Upper lobe of left lung (tissue), 4 donors: Measurements from ENCODE around the gene UBXN4.

Experiments
- POLR2A ChIP-seq, 4 donors: fragments of 450-650 bp; IDR thresholded peaks; one replicate each; pipeline ENCODE4 v1.5.1; 2016 to 2017; ENCODE audit warnings: antibody characterized with exemption in 4 of 4, mild to moderate bottlenecking in 2 of 4
- POLR2AphosphoS5 ChIP-seq, 2 donors: sonication (generic); formaldehyde crosslinking; IDR thresholded peaks; one replicate each; pipeline ENCODE4 v1.5.1; 2017; ENCODE audit warnings: antibody characterized with exemption in 2 of 2
- TF ChIP-seq, protein P1 (sequence below), 6 experiments: fragments of 450-650 bp in 4 of 6; fragments of 200-600 bp in 2 of 6; sonication (generic) in 2 of 6; IDR thresholded peaks; one replicate each; pipeline ENCODE4 v1.5.1; 2016 to 2019; ENCODE audit warnings: antibody characterized with exemption in 6 of 6

DNA sequence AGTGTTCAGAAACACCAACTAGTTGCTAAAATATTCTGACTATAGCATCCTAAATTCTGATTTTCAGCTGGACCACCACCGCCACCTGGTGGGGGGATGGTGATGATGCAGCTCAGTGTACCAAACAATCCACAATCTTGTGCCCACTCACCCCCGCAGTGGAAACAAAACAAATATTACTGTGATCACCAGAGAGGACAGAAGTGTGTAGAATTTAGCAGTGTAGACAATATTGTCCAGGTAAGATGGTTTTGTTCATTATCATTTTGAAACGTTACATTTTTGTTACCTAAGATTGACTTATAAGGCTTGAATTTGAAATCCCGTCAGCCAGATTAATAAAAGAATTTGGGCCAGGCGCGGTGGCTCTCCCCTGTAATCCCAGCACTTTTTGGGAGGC is 31.7 kb upstream of the UBXN4 start:
- TF ChIP-seq, protein P1, sequence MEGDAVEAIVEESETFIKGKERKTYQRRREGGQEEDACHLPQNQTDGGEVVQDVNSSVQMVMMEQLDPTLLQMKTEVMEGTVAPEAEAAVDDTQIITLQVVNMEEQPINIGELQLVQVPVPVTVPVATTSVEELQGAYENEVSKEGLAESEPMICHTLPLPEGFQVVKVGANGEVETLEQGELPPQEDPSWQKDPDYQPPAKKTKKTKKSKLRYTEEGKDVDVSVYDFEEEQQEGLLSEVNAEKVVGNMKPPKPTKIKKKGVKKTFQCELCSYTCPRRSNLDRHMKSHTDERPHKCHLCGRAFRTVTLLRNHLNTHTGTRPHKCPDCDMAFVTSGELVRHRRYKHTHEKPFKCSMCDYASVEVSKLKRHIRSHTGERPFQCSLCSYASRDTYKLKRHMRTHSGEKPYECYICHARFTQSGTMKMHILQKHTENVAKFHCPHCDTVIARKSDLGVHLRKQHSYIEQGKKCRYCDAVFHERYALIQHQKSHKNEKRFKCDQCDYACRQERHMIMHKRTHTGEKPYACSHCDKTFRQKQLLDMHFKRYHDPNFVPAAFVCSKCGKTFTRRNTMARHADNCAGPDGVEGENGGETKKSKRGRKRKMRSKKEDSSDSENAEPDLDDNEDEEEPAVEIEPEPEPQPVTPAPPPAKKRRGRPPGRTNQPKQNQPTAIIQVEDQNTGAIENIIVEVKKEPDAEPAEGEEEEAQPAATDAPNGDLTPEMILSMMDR (IDR thresholded peaks at IDR 0.05), result peak; percentile 63 to 89 (median 84)
- no peak for TF ChIP-seq POLR2A (IDR thresholded peaks at IDR 0.05)
- no peak for TF ChIP-seq POLR2AphosphoS5 (IDR thresholded peaks at IDR 0.05)
